Activated T-helper 1 cell treated with anti-CD3 and anti-CD28 coated beads, Interleukin-2, amount 50 U/mL, for 16 hours (primary cell): Measurements from ENCODE around the gene SFN.
"Not testable (repeated sequence)": the region's sequence is repeated elsewhere in the genome, so short reads cannot be mapped to it uniquely, and the experiment has no call there.

ENCODE experiments used
- DNase-seq, 2 donors: peaks; one replicate each; pipeline ENCODE4 v3.0.0-alpha.2; 2020; ENCODE audit warnings: low read depth in 1 of 2, low spot score in 1 of 2

The SFN gene

GRCh38 chr1:26862781-26863684, at the start of gene SFN:
SFN (plus strand) TSS chr1:26863149; CDS start chr1:26863213, 64 bp downstream.
- DNase-seq: peak in 1 of 2 donors; percentile 17

GRCh38 chr1:26814377-26814776, 48.6 kb upstream of the SFN start:
- no peak for DNase-seq

DNA sequence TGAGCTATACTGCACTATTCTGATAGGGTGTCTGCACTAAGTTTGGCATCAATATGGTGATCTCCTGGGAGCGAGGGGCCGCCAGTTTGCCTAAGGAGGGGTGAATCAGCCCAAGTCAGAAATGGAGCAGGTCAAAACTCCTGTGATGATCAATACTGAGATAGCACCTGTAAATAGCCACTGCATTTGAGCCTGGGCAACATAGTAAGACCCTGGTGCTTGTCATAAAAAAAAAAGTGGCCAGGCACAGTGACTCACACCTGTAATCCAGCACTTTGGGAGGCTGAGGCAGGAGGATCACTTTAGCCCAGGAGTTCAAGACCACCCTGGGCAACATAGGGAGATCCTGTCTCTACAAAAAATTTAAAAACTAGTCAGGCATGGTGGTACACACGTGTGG, 48.1 kb upstream of the SFN start:
- DNase-seq: no peak

DNA sequence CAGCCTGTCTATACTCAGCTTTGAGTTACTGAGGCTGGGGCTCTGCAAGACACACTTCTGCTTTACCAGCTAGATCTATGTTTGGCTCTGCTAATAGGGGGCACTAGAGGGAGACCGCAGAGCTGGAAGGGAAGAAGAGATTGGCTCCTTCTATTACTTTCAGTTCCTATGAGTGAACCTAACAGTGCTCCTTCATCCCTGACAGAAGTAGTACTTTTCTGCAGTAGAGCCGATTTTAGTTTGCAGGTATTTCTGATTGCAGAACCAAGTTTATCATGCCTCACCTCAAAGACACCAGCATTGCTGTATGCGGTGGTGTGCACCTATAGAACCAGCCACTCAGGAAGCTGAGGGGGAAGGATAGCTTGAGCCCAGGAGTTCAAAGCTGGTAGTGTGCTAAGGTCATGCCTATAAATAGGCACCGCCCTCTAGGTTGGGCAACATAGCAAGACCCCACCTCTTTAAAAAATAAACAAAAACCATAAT, 42.1 kb upstream of the SFN start:
- no peak for DNase-seq

DNA sequence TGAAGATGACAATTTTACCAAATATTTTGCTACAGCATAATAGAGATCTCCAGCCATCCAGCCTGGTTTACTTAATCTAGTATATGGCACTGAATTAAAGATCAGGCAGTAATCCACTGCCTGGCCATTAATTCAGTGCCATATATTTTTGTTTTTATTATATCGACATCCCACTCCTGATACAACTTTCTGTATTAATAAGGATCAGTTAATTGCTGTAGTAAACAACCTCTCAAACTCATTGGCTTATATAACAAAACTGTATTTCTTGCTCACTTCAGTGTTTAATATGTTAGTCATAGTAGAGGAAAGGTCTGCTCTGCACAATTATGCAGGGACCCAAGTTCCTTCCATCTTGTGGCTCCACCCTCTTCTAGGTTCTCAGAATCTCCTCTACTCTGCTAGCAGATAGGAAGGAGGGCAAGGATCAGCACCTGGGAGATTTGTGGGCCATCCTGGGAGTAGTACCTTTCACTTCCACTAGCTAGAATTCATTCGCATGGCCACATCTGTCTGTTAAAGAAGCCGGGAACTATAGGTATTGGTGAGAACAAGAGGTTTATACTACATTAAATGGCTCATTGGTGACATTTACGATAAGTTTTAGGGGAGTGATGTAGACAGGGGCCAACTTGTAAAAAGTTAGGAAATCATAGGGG, 40.1 kb upstream of the SFN start:
- DNase-seq: no peak

GRCh38 chr1:26824731-26825130, 38.2 kb upstream of the SFN start:
- no peak for DNase-seq

GRCh38 chr1:26826261-26827105, 36.5 kb upstream of the SFN start, which contains the start of gene ZDHHC18:
ZDHHC18 (plus strand) TSS chr1:26826688; CDS start chr1:26826805, 117 bp downstream.
- peak; percentile 43 to 67 for DNase-seq

DNA sequence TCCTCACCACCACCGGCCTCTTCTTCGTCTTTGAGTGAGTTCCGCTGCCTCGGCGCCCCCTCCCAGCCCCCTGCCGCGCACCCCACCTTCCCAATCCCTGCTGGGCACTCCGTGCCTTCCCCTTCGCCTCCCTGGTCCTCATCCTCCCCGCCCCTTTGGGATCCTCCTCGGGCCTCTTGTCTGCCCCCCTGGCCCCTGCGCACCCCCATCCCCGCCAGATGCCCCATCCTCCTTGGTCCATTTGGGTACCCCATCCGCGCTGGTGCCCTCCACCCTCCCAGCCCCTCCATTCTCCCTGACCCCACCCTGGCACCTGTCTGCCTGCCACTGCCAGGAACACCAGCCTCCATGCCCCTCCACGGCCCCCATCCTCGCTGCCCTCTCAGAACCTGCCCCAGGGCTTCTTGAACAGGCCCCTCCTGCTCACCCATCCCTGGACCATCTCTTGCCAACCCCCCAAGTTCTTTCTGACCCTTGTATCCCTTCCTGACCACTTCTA, 35.8 kb upstream of the SFN start:
- no peak for DNase-seq

GRCh38 chr1:26827663-26828062, 35.3 kb upstream of the SFN start:
- DNase-seq: no peak

- no peak for DNase-seq
Measured at GRCh38 chr1:26828411-26828991, 34.4 kb upstream of the SFN start.

GRCh38 chr1:26829184-26829911, 33.6 kb upstream of the SFN start:
- no peak for DNase-seq

DNA sequence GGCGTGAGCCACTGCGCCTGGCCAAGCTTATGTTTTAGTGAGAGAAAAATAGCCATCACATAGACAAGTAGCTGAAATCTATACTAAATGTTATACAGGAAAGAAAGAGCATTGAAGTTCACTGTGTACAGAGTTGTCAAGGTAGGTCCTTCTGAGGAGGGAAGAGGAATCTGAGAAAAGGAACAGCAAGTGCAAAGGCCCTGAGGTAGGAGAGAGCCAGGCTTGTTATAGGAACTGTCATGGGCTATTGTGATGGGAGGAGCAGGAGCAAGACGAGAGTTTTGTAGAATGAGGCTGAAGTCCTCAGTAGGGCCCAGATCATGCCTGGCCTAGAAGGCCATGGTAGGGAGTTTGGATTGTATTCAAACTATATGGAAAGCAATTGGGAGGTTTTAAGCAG, 31.9 kb upstream of the SFN start:
- DNase-seq: no peak

- no peak for DNase-seq
Measured at GRCh38 chr1:26831546-26832248, 31.3 kb upstream of the SFN start.

GRCh38 chr1:26832249-26832960, 30.5 kb upstream of the SFN start:
- DNase-seq: no peak

GRCh38 chr1:26833432-26834405, 29.2 kb upstream of the SFN start:
- DNase-seq: peak; percentile 77 to 82

DNA sequence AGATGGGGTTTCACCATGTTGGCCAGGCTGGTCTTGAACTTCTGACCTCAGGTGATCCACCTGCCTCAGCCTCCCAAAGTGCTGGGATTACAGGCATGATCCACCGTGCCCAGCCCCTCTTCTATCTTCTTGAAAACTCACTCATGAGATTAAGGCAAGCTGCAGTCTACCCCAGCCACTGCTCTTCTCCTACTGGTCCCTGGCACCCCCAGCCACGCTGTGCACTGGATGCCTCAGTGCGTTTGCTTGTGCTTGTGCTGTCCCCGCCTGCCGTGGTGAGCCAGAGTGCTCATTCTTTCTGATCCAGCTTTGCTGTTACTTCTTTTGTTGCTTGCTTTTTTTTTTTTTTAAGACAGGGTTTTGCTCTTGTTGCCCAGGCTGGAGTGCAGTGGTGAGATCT, 25.3 kb upstream of the SFN start:
- not testable (repeated sequence) for DNase-seq

GRCh38 chr1:26838474-26839338, 24.2 kb upstream of the SFN start:
- DNase-seq: peak in 1 of 2 donors; percentile 50
